NCI-H2029 (cell line): ENCODE measurements around the gene KRTAP4-11.
"Not testable (repeated sequence)": the region's sequence is repeated elsewhere in the genome, so short reads cannot be mapped to it uniquely, and the experiment has no call there.

ENCODE experiments used
- DNase-seq: peaks from one replicate; lab custom pipeline; 2025; lab: John Stamatoyannopoulos, UW

KRTAP4-11 gene

DNA sequence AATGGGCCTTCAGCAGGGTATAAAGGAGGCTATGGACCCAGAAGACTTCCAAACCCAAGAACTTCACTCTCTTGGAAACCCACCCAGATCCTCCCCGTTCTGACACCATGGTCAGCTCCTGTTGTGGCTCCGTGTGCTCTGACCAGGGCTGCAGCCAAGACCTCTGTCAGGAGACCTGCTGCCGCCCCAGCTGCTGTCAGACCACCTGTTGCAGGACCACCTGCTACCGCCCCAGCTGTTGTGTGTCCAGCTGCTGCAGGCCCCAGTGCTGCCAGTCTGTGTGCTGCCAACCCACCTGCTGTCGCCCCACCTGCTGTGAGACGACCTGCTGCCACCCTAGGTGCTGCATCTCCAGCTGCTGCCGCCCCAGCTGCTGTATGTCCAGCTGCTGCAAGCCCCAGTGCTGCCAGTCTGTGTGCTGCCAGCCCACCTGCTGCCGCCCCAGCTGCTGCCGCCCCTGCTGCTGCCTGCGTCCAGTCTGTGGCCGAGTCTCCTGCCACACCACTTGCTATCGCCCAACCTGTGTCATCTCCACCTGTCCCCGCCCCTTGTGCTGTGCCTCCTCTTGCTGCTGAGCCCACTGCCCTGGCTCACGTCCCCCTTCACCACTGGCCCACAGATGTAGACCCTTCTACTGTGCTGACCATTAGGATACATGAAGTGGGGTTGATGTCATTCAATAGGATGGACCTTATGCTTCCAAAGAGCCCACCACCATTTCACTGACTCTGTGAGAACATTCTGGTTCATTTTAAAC is 33.9 kb downstream of the KRTAP4-11 start, which contains the start of gene KRTAP4-7:
KRTAP4-7 (plus strand) TSS at position 51 of the 757 bp plus-strand sequence; CDS start at position 108, 57 bp downstream.
- not testable (repeated sequence) for DNase-seq

DNA sequence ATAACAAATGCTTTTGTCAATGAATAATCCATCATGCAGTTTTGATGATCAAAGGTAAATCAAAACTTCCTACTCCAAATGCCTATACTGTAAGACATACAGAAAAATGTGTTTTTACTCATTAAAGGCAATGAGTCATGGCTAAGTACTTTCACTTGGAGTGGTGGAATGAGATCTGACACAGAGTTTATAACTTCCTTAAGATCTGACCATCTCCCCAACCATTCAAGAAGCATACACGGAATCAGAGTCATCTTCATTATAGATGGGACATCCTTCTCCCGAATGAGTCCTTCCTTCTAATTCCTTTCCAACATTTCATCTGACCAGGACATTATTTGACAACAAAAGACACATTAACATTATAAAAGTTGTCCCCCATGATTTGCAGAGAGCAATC is 34.7 kb downstream of the KRTAP4-11 start:
- DNase-seq = not testable (repeated sequence)

DNA sequence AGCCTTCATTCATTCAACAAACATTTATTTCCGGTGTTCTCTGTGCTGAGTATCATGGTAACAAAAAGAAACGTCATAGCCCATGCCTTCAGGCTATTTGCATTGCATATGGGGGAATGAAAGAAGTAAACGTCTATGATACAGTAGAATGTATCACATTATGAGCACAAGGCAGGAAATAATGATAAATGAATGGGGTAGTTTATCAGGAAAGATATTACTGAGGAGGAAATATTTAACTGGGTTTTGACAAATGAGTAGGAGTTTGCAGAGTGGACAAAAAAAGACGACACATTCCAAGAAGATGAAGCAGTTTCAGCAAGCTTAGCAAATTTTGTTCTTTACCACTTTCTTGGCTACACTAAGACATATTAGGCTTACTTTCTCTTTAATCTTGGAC is 35.5 kb downstream of the KRTAP4-11 start:
- no peak for DNase-seq

DNA sequence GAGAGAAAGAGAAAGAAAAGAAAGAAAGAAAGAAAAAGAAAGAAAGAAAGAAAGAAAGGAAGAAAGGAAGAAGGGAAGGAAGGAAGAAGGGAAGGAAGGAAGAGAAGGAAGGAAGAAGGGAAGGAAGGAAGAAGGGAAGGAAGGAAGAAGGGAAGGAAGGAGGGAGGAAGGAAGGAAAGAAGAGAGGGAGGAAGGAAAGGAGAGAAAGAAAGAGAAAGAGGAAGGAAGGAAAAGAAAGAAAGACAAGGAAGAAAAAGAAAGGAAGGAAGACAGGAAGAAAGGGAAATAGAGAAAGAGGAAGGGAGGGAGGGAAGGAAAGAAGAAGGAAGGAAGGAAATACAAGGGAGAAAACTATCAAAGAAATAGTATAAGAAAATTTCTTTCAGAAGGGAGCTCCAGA is 41.4 kb downstream of the KRTAP4-11 start:
- DNase-seq = no peak

DNA sequence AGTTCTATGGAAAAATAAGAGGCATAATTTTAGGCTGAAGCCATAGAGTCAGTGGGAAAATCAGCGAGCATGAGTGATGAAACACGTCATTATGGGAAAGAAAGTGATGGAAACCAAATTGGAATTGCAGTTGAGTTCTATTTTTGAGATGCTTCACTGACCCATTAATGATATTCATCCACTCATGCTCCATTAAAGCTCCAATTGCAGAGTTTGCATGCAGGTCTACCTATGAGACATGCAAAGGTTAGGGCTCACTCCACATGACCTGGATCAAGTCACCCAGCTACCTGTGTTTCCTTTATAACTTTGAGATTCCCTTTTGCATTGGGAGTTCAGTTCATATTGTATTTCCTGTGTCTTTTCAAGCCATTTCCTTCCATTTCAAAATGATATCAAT is 44.5 kb downstream of the KRTAP4-11 start:
- no peak for DNase-seq

DNA sequence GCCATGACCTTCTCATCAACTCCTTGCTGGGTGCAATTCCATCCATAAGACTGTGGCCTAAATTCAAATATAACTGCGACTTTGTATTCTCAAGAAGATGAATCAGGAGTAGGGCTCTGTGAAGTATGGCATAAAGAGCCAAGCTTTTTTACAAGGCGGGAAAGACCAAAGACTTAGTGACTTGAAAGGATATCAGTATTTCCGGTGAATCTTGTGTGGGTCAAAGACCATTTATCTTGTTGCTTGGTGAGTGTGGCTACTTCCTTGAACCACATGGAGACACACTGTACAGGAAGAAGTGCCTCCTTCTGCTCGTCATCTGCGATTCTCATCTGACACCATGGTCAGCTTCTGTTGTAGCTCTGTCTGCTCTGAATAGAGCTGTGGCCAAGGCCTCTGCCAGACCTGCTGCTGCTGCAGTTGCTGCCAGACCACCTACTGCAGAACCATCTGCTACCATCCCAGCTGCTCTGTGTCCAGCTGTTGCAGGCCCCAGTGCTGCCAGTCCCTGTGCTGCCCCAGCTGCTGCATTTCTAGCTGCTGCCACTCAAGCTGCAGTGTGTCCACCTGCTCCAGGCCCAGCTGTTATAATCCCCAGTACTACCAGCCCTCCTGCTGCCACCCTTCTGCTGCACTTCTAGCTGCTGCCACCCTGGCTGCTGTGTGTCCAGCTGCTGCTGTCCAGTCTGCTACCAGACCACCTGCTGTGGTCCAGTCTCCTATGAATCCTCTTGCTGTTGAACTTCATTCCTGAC is 46.4 kb downstream of the KRTAP4-11 start:
- DNase-seq = no peak

DNA sequence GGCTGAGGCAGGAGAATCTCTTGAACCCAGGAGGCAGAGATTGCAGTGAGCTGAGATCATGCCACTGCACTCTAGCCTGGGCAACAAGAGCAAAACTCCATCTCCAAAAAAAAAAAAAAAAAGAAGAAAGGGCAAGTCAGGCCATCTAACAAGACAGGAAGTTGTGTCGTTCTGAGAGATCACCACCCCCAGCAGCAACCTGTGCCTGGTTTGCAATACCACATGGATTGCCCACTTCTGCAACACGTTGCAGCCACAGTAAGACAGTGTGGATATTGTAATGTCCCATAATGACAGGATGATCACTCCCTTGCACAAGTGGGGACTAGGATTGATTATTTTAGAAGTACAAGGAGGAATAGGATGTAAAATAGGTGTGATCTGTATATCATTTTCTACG is 49.1 kb downstream of the KRTAP4-11 start:
- DNase-seq = no peak

DNA sequence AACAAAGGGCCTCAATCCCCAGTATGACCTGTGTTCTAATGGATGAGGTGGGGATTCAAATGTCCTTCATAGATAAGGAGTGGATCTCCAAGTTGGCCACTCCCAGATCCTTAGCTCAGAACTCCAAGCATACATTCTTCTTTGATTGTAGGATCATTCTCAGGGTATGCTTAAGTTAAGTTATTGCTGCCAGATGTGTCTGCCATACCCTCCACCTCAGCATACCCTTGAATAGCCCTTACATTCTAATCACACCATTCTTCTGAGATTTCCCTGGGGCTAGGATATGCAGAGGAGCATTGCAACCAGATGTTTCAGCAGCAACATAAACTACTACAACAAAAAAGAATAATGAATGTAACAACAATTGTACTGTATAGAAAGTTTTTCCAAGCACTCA is 50.9 kb downstream of the KRTAP4-11 start:
- no peak for DNase-seq
